ENCODE data around the gene KRTAP5-6. TPM values are rescaled to one million over a fixed set of nuclear protein-coding genes. Genes with fewer than 3 reads are reported as not detected.
"Not testable (repeated sequence)": the region's sequence is repeated elsewhere in the genome, so short reads cannot be mapped to it uniquely, and the experiment has no call there.

The KRTAP5-6 gene
- total RNA-seq, 1 experiment from 2014 or later, result not detected

DNA sequence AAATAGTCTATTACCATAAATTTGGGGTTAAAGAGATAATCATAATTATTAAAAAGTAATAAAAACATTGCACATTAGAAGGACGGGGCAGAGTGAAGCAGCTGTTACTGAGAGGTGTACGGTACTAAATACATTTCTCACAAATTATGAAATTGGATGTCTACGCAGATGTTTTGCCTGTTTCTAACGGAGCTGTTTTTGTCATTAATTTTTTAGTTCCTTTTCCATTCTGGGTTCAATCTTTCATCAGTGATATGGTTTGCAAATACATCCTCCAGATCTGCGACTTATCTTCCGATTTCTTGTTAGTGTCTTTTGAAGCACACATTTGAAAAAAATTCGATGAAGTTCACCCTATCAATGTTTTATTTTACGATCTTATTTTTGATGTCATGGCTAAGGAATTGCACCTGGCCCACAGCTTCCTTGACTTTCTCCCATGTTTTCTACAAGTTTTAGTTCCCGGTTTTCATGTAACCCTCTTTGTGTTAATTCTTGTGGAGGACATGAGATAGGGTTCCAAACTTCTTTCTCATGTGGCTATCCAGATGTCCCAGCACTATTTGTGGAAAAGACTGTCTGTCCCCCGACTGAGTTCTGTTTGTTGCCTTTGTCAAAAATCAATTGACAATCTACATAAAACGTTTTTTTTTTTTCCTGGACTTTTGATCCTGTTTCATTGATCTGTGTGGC, 21.3 kb upstream of the KRTAP5-6 start:
- in situ Hi-C loops (cut with HindIII; ENCODE audit: low pct_unique_long_range_greater_than_20kb, low sequenced_read_pairs), result no loop called here
- DNase-seq (ENCODE audit: low read depth), result no peak

DNA sequence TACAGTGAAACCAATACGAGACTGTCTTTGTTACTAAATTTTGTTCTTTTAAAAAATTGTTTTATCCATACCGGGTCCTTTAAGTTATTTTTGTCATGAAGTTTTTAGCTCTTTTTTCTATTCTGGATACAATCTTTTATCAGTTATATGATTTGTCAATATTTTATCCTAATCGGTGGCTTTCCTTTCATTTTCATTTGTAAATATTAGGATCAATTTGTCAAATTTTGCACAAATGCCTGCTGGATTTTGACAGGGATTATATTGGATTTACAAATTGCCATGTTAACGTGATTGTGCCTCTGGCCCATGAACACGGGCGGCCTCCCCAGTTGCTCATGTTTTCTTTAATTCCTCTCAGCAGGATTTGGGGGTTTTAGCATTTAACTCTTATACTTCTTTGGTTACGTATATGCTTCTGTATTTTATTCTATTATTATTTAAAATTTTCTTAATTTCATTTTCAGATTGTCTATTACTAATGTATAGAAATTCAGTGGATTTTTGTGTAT, 20.7 kb upstream of the KRTAP5-6 start:
- DNase-seq (ENCODE audit: low read depth), result no peak
- in situ Hi-C loops (cut with HindIII; ENCODE audit: low pct_unique_long_range_greater_than_20kb, low sequenced_read_pairs), result no loop called here

DNA sequence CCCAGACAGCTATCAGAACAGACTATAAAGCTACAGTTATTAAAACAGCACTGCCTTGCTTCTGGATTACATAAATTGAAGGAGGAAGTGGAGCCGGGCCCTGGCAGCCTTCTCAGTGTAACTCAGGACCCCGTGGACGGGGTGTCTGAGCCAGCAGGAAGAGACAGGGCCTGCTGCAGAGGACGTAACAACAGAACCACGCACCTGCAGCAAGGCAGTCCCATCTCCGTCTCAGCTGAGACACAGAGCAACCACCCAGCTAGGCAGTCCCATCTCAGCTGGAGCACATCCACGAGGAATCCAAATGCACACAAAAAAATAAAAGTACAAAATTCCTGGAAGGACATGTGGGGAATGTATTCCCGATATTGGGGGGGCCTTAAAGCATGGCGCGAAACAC, 17.1 kb upstream of the KRTAP5-6 start:
- in situ Hi-C loops (cut with HindIII; ENCODE audit: low pct_unique_long_range_greater_than_20kb, low sequenced_read_pairs), result no loop called here
- no peak for DNase-seq (ENCODE audit: low read depth)

- in situ Hi-C loops (cut with HindIII; ENCODE audit: low pct_unique_long_range_greater_than_20kb, low sequenced_read_pairs), result no loop called here
- no peak for DNase-seq (ENCODE audit: low read depth)
Observed at GRCh38 chr11:1682225-1682905, 14.6 kb upstream of the KRTAP5-6 start.

- DNase-seq (ENCODE audit: low read depth); in situ Hi-C loops (cut with HindIII; ENCODE audit: low pct_unique_long_range_greater_than_20kb, low sequenced_read_pairs): not testable (repeated sequence)
Observed at GRCh38 chr11:1683216-1683615, 13.8 kb upstream of the KRTAP5-6 start.

DNA sequence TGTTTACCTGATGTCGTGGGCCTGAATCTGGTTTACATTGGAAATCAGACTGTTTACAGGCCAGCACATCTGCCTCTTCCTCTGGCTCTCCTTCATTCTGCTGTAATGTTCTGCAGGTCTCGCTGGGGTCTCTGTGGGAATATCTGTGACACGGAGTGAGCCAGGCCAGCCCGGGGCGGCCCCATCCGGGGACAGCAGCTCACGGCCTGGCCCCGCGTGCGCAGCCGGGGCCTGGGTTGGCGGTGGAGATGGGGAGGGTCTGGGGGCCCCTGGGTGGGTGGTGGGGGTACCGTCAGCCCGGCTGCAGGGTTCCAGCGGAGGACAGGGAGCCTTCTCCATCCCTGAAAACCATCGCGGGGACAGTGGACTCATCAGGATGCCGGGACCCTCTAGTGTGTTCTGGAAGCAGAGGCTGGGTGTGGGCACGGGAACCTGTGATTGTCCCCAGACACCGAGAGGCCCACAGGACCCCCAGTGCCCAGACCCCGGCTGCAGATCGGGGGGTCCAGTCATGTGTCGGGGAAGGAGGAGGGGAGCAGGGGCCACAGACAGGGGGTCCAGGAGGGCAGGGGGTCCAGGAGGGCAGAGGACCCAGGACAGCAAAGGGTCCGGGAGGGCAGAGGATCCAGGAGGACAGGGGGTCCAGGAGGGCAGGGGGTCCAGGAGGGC, 13.0 kb upstream of the KRTAP5-6 start:
- DNase-seq (ENCODE audit: low read depth); in situ Hi-C loops (cut with HindIII; ENCODE audit: low pct_unique_long_range_greater_than_20kb, low sequenced_read_pairs): not testable (repeated sequence)

DNA sequence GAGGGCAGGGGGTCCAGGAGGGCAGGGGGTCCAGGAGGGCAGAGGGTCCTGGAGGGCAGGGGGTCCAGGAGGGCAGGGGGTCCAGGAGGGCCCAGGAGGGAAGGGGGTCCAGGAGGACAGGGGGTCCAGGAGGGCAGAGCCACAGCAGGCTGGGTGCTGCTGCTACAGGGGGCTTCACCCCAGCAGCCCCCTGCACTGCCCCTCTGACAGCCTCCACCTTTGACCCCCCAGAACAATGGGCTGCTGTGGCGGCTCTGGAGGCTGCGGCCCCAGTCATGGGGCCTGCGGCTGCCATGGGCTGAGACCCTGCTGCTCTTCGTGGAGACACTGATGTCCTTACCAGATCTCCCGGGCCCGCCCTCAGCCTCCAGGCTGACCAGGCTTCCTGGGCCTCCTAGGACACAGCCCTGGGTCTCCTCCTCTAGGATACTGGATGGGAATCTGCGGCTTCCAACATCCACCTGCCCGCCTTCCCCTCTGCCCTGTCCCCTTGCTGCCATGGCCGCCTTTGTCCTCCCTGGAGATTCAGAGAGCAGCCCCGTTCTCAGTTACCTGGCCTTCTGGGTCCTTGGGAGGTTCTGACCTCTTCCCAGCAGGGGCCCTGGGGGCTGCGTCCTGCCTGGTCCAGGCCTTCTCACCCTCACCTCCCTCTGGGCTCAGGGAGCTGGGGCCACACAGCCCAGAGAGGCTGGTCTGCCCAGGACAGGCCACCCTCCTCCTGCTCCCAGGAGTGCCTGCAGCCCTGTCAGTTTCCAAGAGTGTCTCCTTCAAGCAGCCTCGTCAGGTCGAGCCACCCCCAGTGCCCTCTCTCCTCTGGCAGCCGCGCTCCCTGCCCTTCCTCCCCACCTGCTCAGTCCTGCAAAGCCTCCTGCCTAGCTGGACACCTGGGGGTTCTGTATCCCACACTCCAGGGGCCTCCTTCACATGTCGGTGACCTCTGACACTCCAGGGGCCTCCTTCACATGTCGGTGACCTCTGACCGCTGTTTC, 11.8 kb upstream of the KRTAP5-6 start:
- DNase-seq (ENCODE audit: low read depth); in situ Hi-C loops (cut with HindIII; ENCODE audit: low pct_unique_long_range_greater_than_20kb, low sequenced_read_pairs): not testable (repeated sequence)

GRCh38 chr11:1686220-1686619, 10.8 kb upstream of the KRTAP5-6 start:
- in situ Hi-C loops (cut with HindIII; ENCODE audit: low pct_unique_long_range_greater_than_20kb, low sequenced_read_pairs); DNase-seq (ENCODE audit: low read depth): not testable (repeated sequence)

DNA sequence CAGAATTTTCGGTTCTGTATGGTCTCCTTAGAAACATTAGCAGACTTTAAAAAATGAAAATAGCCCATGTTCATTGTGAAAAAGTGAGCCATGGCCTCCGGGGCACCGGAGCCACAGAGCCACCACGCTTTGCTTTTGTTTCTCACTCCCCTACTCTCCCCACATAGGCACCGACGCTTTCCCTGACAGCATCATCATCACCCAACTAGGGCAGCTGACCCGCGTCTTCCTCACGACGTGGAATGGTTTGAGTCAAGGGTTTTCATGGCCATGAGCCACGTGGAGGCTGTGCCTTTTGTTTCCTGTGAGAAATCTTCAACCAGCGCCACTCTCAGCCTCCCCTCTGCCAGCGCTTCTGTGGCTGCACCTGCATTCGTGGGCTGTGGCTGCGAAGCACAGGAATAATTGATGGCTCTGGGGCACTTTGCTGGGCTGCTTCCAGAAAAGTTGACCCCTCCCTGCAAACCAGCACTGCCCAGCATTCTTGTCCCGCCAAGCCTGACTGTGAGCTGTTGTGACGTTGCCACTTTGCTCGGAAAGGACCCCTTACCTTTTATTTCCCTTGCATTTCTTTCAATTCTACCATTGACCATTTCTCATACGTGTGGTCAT, 8.6 kb upstream of the KRTAP5-6 start:
- DNase-seq (ENCODE audit: low read depth); in situ Hi-C loops (cut with HindIII; ENCODE audit: low pct_unique_long_range_greater_than_20kb, low sequenced_read_pairs): not testable (repeated sequence)

DNA sequence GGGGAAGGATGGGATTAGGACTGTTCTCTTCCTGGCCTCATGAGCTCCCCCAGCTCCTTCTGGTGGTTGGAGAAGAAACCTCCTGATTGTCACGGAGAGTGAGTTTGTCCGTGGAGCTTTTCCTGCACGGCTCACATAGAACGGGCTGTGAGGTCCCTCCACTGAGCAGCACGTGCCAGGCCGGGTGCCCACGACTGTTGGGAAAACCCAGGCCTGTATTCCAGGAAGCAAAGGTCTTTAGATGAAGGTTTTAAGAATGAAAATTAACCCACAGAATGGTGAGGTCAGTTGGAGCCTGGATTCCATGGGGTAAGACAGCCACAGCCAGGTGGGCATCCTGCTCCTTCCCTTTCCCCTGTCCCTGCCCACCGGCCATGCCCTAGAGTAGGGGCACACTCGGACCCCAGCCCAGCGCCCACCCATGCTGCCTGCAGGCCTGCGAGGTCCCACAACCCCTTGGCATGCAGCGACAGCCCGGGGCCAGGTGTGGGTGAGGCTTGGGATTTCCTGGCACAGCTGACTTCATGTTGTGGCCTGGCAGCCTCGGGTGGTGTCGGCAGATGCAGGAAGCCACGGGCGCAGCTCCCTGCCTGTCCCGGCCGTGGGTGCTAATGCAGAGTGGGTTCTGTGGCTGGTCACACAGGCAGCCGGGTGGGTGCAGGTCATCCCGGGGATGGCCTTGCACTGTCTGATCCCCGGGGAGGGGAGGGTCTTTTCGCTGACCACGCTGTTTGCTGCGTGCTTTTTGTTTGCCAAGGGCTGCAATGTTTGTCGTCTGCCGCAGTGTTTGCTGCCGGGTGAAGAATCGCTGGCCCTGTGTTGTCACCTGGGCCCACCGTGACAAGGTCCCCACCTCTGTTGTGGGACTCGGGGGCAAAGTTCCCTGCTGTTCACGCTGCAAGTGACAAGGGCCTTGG, 7.5 kb upstream of the KRTAP5-6 start:
- in situ Hi-C loops (cut with HindIII; ENCODE audit: low pct_unique_long_range_greater_than_20kb, low sequenced_read_pairs); DNase-seq (ENCODE audit: low read depth): not testable (repeated sequence)

DNA sequence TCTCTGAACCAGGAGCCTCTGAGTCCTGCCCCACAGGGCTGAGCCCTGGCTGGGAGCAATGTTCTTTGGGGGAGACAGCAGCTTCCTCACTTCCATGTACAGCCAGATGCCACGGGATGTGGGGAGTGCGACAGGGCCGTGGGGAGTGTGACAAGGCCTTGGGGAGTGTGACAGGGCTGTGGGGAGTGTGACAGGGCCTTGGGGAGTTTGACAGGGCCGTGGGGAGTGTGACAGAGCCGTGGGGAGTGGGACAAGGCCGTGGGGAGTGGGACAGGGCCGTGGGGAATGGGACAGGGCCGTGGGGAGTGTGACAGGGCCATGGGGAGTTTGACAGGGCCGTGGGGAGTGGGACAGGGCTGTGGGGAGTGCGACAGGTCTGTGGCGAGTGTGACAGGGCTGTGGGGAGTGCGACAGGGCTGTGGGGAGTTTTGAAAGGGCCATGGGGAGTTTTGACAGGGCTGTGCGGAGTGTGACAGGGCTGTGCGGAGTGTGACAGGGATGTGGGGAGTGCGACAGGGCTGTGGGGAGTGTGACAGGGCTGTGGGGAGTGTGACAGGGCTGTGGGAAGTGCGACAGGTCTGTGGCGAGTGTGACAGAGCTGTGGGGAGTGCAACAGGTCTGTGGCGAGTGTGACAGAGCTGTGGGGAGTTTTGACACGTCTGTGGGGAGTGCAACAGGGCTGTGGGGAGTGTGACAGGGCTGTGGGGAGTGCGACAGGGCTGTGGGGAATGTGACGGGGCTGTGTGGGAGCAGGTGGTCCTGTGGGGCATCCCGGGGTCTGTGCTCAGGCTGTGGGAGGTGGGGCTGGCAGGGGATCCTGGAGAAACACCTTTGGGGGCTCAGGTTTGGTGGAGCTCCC, 6.6 kb upstream of the KRTAP5-6 start:
- in situ Hi-C loops (cut with HindIII; ENCODE audit: low pct_unique_long_range_greater_than_20kb, low sequenced_read_pairs), result no loop called here
- no peak for DNase-seq (ENCODE audit: low read depth)

DNA sequence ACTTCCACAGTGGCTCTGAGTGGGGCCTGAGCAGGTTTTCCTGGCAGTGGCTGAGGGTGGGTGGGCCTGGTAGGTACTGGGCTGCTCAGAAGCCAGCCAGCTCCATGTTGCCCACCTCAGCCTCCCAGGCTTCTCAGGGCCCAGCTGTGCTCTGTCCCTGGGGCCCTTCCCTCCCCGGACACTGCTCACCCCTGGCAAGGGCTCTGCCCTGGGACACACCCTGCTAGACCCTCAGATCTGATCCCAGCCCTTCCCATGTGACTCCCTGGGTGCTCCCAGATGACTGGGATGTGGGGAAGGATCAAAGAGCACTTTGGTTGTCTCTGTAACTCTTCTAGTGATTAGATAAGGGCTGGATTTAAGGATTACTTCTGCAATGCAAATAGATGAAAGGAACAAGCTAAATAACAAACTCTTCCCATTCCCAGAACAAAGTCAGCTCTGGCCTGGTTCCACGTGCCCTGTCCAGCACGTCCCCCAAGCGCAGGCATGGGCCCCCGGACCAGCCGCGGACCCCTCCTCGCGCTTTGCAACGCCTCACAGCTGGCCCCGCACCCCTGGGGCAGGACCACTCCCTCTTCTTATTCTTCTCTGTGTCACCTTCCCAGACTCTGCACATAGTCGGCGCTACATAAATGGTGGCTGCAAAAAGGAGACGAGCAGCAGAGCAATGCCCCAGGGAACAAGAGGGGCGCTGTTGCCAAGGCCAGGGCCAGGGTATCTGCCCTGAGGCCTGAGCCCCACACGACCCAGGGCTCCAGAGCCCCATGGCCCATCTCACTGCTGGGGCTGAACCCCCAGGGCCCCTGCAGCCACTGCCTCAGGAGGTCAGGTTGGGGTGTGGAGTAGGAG, 5.7 kb upstream of the KRTAP5-6 start:
- in situ Hi-C loops (cut with HindIII; ENCODE audit: low pct_unique_long_range_greater_than_20kb, low sequenced_read_pairs), result no loop called here

DNA sequence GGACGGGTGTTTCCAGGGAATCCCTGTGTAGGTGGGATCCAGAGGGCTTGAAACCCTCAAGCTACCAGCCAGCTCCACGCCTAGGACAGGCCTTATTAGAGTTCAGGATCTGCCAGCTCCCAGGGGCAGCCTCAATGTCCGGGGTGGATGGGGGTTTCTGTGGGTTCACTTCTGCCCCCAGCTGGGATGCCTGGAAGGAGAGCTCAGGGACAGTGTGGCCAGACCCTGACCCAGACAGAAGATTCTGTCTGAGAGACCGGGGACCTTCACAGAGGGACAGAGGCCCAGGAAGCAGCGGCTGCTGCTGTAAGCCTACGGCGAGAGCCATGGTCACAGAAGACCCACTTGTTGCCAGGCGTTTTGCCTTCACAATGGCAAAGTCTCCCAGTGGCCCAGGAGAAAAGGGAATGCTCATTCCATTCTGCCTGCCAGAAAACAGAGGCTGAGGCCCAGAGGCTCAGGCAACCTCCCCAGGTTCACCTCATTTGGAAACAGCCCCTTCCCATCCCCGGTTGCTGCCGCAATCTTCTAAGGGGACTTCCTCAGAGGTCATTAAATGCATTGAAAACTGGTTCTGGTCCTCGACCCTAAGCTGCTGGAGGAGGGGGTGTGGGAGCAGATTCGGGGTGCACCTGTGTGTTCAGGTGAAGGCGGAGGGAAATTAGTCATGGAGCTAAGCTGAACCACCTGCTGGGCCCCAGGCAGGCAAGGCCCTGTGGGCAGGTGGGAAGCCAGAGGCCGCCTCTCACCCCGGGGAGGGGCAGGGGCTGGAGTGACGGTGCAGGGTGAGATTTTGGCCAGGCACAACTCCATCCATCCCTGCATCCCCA, 4.9 kb upstream of the KRTAP5-6 start:
- in situ Hi-C loops (cut with HindIII; ENCODE audit: low pct_unique_long_range_greater_than_20kb, low sequenced_read_pairs), result no loop called here
- no peak for DNase-seq (ENCODE audit: low read depth)

More for the DNA sequence above, 5.7 kb upstream of the KRTAP5-6 start:
- no peak for DNase-seq (ENCODE audit: low read depth)

DNA sequence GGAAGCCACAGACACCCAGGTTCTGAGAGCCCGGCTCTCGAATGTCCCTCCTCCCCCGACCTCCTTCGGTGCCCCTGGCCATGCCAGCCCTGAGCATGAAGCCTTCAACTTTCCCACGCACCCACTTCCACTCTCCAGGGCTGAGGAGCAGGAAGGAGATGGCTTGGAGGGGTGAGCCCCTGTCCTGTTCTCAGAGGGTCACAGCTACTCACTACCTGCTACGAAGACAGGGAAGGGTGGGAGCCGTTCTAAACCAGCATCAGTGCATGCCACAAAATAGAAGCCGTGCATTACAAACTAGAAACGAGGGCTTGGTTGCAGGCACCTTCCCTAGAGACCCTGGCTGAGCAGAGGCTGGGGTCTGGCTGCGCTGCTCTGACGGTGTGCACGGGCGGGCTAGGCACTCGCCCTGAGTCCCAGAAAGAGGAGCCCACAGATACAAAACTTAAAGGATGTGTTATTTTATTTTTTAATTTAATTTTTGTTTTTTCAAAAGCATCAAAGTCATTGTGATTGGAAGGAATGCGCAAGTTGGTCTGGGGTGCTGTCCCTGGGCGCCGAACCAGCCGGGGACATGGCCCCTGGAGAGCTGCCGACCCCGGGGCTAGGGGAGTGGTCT, 4.2 kb upstream of the KRTAP5-6 start:
- no peak for DNase-seq (ENCODE audit: low read depth)
- in situ Hi-C loops (cut with HindIII; ENCODE audit: low pct_unique_long_range_greater_than_20kb, low sequenced_read_pairs), result no loop called here
